ENCODE data around the gene SYT17.
A peak's percentile ranks its signal among the peaks of the same experiment; 100 is the strongest.

Gene SYT17

DNA sequence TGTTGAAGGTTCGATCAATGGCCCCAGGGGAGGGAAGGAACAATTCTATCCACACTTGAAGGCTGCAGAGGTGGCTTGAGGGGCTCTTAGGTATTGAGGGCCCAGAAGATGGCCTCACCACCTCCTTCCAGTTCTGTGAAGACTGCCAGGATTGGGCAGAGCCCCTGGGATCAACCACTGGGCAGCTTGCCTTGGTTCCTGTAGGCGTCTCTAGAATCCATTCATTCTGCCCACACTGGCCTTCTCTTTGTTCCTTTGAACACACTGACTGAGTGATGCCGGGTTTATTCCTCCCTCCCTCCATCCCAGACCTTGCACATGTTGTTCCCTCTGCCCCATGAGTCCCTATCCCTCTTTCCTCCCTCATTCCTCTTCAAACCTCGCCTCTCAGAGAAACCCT is 50.5 kb downstream of the SYT17 start:
- DNase-seq (ENCODE audit: low spot score): peak; percentile 13

DNA sequence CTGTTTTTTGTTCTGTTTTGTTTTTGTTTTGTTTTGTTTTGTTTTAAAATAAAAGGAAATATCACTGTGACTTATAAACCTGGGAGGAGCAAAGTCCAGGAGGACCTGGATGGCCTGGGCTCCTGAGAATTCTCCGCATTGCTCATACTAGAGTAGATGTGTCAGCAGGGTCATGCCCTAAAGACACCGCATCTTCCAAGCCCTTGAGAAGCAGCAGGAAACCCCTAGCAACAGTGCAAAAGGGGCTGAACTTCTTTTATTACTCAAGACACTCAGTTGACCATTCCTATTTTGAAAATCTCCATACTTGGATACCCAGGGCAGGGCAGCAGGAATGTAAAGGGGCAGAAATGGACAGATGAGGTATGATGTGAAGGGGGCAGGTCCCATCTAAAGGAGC is 51.8 kb downstream of the SYT17 start:
- DNase-seq (ENCODE audit: low spot score): no peak

DNA sequence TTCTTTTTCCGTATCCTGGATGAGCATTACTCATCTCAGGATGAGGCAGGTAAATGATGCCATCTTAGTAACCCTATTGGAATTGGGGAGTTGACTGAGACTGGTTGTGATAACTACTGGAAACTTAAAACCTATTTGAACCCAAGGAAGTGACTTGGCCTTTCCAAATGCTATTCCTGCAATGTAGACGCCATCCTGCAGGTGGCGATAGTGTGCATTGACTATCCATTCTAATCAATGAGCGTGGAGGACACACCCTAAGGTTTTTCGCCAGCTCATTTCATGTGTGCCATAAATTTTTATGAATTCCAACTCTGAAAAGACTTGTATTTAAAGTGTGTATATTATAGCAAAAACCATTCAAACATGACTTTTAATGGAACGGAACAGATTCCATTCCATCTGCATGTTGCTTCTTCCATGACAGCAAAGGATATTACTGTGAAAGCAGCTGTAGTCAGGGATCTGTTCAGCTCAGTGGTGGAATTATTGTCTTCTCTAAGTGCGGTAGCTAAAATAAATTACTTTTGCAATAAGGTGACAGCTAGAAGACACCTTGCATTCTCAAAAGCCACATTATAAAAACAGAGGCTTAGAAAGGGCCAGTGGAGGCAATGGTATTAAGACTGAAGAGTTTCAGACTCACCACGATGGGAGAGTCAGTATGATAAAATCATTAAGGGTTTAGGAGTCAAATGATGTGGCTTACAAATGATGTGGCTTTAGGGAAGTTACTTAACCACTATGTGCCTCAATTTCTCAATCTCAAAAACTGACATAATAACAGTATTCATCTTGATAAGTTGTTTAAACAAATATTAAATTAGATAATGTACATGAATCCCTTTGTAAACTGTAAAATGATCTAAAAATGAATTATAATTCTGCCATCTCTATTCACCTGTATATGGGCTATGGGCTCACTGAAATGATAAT is 55.5 kb downstream of the SYT17 start:
- no peak for DNase-seq (ENCODE audit: low spot score)

DNA sequence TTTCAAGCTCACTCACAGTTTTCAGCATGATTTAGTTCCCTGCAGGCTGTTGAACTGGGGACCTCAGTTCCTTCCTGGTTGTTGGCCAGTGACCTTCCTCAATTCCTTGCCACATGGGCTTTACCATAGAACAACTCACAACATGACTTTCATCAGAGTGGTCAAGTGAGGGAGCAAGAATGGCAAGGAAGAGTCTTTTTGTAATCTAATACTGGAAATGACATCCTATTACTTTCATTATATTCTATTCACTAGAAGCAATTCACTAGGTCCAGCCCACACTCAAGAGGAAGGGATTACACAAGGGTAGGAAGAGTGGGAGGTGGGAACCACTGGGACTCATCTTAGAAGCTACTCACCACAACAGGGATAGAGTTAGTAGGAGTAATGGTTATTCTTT is 57.6 kb downstream of the SYT17 start:
- DNase-seq (ENCODE audit: low spot score): no peak

DNA sequence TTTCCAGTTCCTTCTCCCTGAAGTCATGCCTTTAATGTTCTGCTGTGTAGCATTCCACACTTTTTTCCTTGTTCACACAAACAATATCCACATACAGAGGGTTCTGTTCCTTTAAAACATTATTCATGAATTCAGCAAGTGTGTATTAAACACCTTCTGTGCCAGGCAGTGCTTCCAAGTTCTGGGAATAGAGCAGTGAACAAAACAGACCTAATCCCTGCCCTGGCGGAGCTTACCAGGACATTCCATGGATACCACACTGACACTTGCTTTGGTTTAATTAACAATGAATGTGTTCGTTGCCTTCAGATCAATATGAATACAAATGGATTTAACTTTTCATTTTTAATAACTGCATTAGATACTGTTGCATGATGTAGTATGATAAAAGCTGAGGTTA is 59.6 kb downstream of the SYT17 start:
- no peak for DNase-seq (ENCODE audit: low spot score)

DNA sequence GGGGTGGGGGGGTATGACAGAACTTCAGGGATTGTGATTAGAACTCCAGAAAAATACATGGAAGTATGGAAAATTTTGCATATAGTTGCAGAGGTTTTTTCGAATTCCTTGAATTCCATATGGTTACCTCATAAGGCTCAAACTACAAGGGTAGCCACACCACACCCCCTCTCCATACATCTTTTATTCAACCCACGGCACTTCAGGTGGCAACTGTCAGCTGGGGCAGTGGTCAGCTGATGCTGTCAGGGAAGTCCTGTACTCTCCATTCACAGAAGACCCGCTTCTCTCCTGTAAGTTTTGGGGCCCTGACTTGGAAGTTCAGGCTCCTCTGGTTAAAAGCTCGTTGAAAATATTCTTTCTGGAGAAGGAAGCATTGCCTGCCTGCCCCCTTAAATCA is 60.0 kb downstream of the SYT17 start:
- DNase-seq (ENCODE audit: low spot score): no peak

DNA sequence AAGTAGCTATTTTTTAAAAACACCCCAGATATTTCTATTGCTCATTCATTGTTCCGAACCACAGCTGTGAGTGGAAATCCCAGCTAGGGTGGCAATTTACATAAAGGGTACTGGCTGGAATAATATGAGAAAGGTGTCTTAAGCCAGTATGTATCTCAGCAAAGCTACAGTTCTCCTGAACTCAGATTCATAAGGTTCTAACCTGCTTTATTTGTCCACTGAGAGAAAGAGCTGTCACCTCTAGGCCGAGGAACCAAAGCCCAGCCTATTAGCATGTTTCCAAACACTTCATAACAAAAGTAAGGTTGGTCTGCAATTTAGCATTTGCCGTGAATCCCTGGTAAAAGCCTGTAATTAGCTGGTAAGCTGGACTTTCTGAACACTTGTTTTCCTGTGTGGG is 60.5 kb downstream of the SYT17 start:
- no peak for DNase-seq (ENCODE audit: low spot score)

DNA sequence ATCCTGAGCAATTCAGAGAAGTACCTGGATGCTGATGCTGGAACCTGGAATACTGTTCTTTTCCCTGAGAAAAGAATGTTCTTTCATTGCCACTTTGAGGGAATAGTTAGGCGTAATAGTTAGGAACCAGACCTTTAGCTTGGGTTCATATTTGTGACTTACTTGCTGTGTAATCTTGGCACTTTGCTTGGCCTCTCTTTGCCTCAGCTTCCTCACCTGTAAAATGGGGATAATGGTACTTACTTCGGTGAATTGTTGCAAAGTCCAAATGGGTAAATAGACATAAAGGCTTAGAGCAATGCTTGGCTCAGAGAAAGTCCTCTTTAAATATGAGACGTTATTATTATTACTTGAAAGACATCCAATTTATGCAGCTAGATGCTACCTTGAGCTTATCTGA is 62.5 kb downstream of the SYT17 start:
- DNase-seq (ENCODE audit: low spot score): no peak

DNA sequence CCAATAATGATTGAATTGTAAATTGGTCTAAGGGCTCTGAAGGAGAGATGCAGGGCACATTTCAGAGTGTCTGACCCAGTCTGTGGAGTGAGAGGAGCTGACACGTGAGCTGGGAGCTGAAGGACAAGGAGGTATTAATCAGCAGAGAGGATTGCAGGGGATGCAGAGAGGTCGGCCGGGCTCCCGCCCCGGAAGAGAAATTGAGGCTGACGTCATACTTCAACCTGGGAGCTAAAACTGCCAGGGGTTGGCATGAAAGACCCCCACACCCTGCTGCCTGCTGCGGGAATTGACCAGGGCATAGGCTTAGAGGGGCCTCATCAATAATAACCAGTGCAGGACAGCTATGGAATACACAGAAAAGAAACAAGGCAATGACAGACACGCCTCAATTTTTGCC is 63.8 kb downstream of the SYT17 start:
- DNase-seq (ENCODE audit: low spot score): no peak

DNA sequence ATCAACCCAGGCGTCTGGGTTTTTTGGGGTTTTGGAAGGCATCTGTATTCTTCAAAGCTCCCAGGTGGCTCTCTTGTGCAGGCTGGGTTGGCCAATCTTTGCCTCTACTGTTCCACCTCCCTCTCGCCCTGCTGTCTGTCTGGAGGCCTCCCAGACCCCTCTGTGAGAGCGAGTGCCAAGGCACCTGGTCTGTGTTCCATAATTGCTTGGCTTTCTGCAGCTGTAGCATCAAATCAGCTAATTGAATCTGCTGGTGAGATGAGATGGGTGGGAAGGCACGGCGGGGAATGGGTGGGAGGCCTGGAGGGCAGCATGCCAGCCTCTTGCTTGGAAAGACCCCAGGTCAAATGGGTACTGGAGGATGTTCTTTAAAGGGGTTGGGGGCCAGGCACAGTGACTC is 64.9 kb downstream of the SYT17 start:
- no peak for DNase-seq (ENCODE audit: low spot score)

DNA sequence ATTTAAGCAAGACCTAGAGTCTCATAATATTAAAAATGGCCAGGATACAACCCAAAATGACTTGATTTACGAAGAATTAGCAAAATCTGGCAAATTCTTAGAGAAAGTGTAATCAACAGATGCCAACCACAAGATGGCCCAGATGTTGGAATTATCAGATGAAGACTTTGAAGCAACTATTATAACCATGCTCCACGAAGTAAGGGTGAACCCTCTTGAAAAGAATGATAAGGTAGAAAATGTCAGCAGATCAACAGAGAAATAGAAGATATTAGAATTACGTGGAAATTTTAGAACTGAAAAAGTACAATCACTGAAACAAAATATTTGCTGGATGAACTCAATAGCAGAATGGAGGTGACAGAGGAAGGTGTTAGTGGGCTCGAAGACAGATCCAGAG is 67.4 kb downstream of the SYT17 start:
- DNase-seq (ENCODE audit: low spot score): no peak

DNA sequence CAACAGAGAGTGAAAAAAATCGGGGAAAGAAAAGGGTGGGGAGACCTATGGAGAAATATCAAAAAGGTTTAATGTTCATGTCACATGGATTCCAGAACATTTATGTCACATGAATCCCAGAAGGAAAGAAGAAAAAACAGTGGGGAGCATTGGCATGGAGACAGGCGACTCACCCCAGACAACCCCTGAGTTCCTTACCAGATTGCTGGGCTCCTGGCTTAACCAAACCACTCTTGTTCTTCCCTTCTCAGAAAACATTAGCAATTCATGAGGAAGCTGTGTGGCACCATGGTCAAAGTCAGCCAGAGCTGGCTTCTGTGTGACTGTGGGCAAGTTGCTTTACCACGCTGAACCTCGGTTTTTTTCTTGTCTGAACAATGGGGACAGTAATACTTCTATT is 67.8 kb downstream of the SYT17 start:
- no peak for DNase-seq (ENCODE audit: low spot score)

DNA sequence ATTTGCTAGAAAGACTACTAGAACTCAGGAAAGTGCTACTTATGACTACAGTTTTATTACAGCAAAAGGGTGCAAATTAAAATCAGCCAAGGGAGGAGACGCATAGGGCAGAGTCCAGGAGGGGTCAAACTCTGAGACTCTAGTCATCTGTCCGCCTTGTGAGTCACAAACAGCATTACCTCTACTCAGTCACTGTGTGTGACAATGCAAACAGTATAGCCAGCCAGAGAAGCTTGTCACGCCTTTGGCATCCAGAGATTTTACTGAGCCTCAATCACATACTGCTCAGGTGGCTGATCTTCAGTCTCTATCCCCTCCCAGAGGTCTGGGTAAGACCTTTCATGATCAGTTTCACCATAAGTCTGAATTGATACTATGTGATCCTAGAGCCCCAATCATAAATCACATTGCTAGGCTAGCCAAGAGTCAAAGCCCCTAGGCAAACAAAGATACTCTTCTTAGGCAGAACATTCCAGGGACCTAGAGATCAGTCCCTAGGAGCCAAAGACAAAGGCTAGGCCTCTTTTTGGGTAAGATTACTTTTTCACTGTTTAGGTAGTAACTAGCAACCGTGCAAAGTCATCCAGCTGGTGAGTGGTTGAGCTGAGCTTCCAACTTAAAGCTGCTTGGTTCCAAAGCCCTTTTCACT is 68.6 kb downstream of the SYT17 start:
- no peak for DNase-seq (ENCODE audit: low spot score)

DNA sequence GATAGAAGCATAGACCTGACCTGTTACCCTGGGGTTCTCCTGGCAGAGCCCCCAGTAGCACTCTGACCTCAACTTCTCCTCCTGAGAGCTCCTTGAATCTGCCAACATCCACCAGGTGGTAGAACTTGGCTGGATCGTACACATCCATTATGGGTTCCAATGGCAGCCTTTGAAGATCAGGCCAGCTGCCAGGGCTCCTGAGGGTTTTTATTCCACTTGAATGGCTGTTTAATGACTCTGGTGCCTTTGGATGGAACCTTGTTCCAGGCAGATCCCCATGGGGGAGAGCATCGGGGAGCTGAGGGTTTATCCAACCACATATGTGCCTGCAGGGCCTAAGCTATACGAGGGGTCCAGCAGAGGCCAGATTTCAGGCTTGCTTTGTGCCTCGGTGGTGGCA is 70.4 kb downstream of the SYT17 start:
- DNase-seq (ENCODE audit: low spot score): no peak

DNA sequence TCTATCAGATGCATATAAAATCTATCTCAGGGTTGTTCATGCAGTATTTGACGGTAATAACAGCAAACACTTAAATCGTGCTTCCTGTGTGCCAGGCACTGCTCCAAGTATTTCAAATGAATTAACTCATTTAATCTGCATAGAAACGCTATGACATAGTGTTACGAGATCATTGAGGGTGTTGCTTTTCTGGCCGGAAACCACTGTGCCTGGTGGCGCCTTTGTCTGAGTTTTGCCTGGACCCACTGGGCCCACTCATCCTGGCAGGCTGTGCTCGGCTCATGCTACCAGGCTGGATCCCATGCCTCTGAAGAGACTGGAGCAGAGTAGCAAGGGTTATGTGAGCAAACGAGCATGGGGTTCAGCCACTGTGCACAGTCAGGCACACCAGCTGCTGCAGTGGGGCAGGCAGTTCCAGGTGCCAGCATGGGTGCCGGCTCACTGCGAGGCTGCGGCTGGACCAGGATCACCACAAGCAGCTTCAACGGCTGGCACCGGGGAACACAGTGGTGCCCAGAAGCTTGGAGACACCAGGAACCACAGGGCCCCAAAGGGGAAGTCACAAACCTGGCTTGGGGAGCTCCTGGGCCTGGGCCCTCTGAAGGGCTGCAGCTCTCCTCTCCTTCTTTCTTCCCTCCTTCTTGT is 71.6 kb downstream of the SYT17 start:
- no peak for DNase-seq (ENCODE audit: low spot score)

DNA sequence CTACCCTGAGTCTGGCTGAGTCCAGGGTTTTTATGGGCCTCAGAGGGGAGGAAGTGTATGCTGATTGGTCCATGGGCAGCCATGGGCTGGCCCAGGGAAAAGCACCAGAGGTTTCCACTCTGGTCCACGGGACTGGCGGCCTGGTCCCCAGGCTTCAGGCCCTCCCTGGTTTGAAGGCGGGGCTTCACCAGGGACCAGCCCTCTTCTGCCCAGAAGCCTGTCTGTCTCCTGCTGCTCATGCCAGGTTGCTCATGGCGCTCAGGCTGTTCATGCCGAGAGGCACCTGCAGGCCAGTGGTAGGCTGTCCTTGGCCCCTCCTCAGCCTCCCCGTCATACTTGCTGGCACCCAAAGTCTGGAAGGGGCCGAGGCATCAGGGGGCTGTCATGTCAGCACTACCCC is 72.5 kb downstream of the SYT17 start:
- no peak for DNase-seq (ENCODE audit: low spot score)

DNA sequence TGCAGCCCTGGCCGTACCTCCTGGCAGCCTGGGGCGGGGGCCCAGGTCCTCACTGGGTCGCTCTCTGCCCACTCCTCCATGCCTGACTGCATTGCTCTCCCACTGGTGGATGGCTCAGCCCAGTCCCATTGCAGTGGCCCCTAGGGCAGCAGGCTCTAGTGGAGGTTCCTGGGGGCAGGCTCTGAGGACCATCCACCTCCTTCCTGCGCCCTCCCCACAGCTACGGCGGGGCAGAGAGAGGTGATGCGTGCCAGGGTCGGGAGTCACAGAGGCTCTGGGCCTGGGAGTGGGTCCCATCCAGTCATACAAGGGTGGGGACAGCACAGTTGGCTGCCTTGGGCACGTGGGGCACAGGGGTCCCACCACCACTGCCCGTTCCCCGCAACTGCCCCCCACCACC is 73.5 kb downstream of the SYT17 start:
- no peak for DNase-seq (ENCODE audit: low spot score)

DNA sequence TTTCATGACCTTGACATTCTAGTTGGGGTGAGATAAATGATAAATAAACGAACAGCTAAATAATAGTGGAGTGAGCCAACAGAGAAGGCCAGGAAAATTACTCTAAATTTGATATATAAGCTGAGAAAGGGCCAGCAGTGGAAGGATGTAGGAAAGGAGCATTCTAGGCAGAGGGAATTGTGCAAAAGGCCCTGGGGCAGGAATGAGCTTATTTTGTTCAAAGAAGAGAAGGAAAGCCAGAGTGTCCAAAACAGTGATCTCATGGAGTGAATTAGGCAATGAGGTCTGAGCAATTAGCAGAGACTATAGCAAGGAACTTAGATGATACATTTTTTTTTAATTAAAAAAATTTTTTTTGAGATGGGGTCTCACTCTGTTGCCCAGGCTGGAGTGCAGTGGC is 74.1 kb downstream of the SYT17 start:
- no peak for DNase-seq (ENCODE audit: low spot score)

DNA sequence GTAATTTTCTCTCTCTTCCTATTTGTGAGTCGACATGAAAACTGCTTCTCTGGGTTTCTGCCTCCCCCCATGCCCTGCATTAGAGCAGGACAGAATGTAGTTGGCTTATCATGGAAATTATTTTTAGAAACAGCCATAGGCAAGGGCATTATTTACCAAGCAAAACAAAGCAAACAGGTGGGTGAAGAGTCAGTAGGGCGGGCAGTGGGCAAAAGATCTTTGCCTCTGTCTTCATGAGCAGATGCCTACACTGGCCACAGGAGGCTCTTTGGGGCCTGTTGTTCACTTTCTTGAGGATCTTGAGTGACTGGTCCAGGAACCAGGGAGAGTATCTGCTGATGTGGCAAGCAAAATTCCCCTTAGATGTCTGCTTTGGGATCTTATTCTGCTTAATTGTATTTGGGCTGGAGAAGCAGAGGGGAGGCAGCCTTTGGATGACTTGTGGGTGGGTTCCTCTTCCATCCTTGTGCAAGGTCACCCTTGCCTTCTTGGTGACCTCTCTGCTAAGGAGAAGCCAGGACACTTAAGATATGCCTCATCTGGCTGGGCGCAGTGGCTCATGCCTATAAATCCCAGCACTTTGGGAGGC is 75.0 kb downstream of the SYT17 start:
- DNase-seq (ENCODE audit: low spot score): no peak

DNA sequence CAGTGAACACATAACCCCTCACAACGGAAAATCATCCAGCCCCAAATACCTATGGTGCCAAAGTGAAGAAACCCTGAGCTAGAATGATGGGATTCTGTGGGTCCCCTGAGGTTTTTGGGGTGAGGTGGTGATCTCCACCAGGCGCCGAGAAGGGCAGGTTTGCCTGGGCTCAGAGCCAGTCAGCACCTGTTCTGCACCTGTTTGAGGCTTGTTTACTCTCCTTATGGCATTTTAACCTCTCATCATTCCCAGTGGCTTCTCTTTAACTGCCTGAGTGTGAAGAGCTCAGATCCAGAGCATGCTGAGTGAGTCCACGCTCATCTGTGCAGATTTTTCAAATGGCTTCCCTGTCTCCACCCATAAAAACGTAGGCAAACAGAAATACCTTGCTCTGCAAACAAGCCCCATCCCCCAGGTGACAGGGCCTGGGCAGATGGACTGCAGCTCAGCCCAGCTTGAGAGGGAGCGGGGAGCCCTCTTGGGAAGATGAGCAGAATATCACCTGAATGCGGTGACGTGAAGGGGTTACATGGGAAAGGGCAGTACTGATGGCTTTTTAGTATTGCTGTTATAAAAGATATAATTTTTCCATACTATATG is 77.4 kb downstream of the SYT17 start:
- DNase-seq (ENCODE audit: low spot score): no peak

DNA sequence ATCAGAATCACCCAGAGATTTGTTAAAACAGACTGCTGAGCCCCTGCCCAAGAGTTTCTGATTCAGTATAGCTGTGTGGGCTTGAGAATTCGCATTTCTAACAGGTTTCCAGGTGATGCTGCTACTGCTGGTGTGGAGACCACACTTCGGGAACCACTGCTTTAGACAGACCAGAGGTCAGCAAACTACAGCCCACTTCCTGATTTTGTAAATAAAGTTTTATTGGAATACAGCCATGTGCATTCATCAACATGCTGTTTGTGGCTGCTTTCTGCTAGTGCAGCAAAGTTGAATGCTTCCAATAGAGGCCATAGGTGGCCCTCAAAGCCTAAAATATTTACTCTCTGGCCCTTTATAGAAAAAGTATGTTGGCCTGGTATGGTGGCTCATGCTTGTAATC is 84.9 kb downstream of the SYT17 start:
- no peak for DNase-seq (ENCODE audit: low spot score)

DNA sequence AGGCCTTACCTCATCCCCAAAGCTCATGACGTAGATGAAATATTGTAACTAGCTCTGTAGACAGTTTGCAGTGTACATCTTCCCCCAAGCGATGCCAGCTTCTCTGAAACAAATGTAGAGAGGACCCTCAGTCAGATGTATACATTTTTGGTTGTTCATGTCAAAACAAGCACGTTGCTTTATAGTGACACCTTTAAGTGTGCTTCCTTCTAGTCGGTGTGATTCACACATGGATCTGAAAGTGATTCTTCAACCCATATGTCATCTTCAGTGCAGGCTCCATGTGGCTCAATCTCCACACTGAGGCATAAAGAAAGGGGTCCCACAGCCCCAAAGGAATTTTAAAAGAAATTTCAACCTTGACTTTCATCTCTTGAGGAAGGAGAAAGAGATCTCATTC is 86.6 kb downstream of the SYT17 start:
- DNase-seq (ENCODE audit: low spot score): no peak
